ENCODE results near the gene RPS18. TPM values are rescaled to one million over a fixed set of nuclear protein-coding genes. Genes with fewer than 3 reads are reported as not detected.
A peak's percentile ranks its signal among the peaks of the same experiment; 100 is the strongest.

RPS18 gene
- total and polyA plus RNA-seq, 9 of the 15 experiments (the other 6 are each of a cell fraction or from before 2014, with no cell fraction given), result 5,023 to 17,516 (median 8,131) TPM

DNA sequence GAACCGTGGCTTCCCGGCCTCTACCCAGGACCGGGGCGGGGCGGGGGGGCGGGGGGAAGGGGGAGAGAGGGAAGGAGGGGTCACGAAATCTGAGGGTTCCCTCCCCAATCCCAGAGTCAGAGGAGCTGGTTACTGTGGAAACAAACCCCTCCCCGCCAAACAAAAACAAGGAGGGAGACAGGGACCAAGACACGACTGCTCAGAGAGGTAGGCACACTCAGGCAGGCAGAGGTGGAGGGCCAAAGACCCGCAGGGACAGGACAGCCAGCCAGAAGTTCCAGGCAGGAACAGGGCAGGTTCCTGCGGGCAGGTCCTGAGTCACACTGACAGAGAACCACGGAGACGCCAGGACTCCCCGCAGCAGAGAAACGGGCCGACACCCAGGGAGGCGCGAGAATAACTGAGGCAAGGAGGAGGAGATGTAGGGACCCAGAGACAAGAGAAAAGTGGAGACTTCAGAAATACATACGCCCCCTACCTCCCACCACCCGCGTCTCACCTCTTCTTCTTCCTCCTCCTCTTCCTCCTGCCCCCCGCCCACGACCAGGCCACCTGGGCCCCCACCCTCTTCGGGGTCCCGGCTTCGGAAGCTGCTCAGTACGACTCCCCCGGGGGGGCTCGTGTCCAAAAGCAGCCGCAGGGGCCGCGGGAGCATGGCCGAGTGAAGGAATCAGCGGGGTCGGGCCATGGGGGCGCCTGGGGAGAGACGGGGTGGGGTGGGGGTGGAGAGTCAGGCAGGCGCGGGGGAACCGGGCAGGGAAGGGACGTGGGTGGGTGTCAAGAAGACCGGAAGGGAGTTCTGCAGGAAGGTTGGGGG, 26.3 kb downstream of the RPS18 start (continued):
- 0 out of 3 replicates have a peak, but pooled peaks of 1 of the 2 experiments have one; percentile 12 for TF ChIP-seq CBX3 (IDR thresholded peaks at IDR 0.05; ENCODE audit: borderline replicate concordance in 1 of 2, low read length in 2 of 2)
- no peak for TF ChIP-seq CBX5 (IDR thresholded peaks at IDR 0.05; ENCODE audit: borderline replicate concordance, low read depth)
- no peak for TF ChIP-seq ZNF175 (CRISPR knock-in tag; IDR thresholded peaks at IDR 0.05; ENCODE audit: low read depth)
- TF ChIP-seq, protein P1, sequence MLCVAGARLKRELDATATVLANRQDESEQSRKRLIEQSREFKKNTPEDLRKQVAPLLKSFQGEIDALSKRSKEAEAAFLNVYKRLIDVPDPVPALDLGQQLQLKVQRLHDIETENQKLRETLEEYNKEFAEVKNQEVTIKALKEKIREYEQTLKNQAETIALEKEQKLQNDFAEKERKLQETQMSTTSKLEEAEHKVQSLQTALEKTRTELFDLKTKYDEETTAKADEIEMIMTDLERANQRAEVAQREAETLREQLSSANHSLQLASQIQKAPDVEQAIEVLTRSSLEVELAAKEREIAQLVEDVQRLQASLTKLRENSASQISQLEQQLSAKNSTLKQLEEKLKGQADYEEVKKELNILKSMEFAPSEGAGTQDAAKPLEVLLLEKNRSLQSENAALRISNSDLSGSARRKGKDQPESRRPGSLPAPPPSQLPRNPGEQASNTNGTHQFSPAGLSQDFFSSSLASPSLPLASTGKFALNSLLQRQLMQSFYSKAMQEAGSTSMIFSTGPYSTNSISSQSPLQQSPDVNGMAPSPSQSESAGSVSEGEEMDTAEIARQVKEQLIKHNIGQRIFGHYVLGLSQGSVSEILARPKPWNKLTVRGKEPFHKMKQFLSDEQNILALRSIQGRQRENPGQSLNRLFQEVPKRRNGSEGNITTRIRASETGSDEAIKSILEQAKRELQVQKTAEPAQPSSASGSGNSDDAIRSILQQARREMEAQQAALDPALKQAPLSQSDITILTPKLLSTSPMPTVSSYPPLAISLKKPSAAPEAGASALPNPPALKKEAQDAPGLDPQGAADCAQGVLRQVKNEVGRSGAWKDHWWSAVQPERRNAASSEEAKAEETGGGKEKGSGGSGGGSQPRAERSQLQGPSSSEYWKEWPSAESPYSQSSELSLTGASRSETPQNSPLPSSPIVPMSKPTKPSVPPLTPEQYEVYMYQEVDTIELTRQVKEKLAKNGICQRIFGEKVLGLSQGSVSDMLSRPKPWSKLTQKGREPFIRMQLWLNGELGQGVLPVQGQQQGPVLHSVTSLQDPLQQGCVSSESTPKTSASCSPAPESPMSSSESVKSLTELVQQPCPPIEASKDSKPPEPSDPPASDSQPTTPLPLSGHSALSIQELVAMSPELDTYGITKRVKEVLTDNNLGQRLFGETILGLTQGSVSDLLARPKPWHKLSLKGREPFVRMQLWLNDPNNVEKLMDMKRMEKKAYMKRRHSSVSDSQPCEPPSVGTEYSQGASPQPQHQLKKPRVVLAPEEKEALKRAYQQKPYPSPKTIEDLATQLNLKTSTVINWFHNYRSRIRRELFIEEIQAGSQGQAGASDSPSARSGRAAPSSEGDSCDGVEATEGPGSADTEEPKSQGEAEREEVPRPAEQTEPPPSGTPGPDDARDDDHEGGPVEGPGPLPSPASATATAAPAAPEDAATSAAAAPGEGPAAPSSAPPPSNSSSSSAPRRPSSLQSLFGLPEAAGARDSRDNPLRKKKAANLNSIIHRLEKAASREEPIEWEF (CRISPR knock-in tag; IDR thresholded peaks at IDR 0.05), result no peak
- TF ChIP-seq POLR3A (IDR thresholded peaks at IDR 0.05; ENCODE audit: borderline replicate concordance, extremely low read depth, insufficient read depth, insufficient read length), result no peak
- TF ChIP-seq, protein P2, sequence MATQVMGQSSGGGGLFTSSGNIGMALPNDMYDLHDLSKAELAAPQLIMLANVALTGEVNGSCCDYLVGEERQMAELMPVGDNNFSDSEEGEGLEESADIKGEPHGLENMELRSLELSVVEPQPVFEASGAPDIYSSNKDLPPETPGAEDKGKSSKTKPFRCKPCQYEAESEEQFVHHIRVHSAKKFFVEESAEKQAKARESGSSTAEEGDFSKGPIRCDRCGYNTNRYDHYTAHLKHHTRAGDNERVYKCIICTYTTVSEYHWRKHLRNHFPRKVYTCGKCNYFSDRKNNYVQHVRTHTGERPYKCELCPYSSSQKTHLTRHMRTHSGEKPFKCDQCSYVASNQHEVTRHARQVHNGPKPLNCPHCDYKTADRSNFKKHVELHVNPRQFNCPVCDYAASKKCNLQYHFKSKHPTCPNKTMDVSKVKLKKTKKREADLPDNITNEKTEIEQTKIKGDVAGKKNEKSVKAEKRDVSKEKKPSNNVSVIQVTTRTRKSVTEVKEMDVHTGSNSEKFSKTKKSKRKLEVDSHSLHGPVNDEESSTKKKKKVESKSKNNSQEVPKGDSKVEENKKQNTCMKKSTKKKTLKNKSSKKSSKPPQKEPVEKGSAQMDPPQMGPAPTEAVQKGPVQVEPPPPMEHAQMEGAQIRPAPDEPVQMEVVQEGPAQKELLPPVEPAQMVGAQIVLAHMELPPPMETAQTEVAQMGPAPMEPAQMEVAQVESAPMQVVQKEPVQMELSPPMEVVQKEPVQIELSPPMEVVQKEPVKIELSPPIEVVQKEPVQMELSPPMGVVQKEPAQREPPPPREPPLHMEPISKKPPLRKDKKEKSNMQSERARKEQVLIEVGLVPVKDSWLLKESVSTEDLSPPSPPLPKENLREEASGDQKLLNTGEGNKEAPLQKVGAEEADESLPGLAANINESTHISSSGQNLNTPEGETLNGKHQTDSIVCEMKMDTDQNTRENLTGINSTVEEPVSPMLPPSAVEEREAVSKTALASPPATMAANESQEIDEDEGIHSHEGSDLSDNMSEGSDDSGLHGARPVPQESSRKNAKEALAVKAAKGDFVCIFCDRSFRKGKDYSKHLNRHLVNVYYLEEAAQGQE (IDR thresholded peaks at IDR 0.05; ENCODE audit: borderline replicate concordance), result no peak
- TF ChIP-seq, protein P2 (CRISPR knock-in tag; IDR thresholded peaks at IDR 0.05; ENCODE audit: low read depth), result peak; percentile 63; the same call in 1 of the 2 replicates
- 0 out of 2 replicates have a peak, but pooled peaks have one; percentile 16 for TF ChIP-seq TEAD4 (IDR thresholded peaks at IDR 0.05; ENCODE audit: low read length)
- TF ChIP-seq TEAD4 (CRISPR knock-in tag; IDR thresholded peaks at IDR 0.05; ENCODE audit: borderline replicate concordance), result no peak
- TF ChIP-seq GABPB1 (CRISPR knock-in tag; IDR thresholded peaks at IDR 0.05), result peak; percentile 31; the same call in 1 of the 2 replicates

Measured in K562 (cell line).